Mesothelial cell of epicardium (in vitro differentiated cells): ENCODE measurements around the gene CAMTA1. TPM values are rescaled to one million over a fixed set of nuclear protein-coding genes. Genes with fewer than 3 reads are reported as not detected.

Experiments
- DNase-seq, 2 experiments: peaks; one replicate each; pipeline ENCODE4 v3.0.0; 2021; ENCODE audit warnings: low spot score in 2 of 2; ENCODE audit not compliant: unreplicated experiment in 2 of 2
- H3K27ac Mint-ChIP-seq: 2 replicates; pipeline ENCODE4 v1.8.0; 2021; ENCODE audit warnings: mixed read lengths
- H3K27me3 Mint-ChIP-seq: 2 replicates; pipeline ENCODE4 v1.8.0; 2021; ENCODE audit warnings: low read depth, mixed read lengths
- H3K36me3 Mint-ChIP-seq: 2 replicates; pipeline ENCODE4 v1.8.0; 2021; ENCODE audit warnings: mixed read lengths
- H3K4me1 Mint-ChIP-seq: 2 replicates; pipeline ENCODE4 v1.8.0; 2021; ENCODE audit warnings: mixed read lengths
- H3K4me3 Mint-ChIP-seq: 2 replicates; pipeline ENCODE4 v1.8.0; 2021; ENCODE audit warnings: mild to moderate bottlenecking, moderate library complexity, mixed read lengths
- H3K9me3 Mint-ChIP-seq: 2 replicates; pipeline ENCODE4 v1.8.0; 2021; ENCODE audit warnings: mixed read lengths
- CTCF ChIP-seq: fragments of 200-600 bp; sonication (generic); IDR thresholded peaks from one replicate; pipeline ENCODE4 v1.5.0; 2021; ENCODE audit warnings: antibody characterized with exemption; ENCODE audit not compliant: unreplicated experiment
- total RNA-seq: library from RNA; stranded (reverse); gene quantifications from 3 replicates; pipeline ENCODE4 v1.2.1, GENCODE V29; 2021

Gene CAMTA1
- total RNA-seq, 1 donor from 2014 or later = 70.4 TPM

GRCh38 chr1:7738044-7738443 is 952.8 kb downstream of the CAMTA1 start:
- Mint-ChIP-seq H3K9me3 (peaks cover 8% of the 10 kb centered on the region), H3K4me1 (no peaks in the 10 kb centered on the region), H3K36me3 (peaks cover 9% of the 10 kb centered on the region), H3K27ac (no peak overlapping the region), H3K4me3 (no peak overlapping the region), H3K27me3 (no peaks in the 10 kb centered on the region)
- no peak for DNase-seq
- no peak for TF ChIP-seq CTCF

GRCh38 chr1:7743346-7743745 is 958.1 kb downstream of the CAMTA1 start:
- no peak overlapping the region for H3K4me3 Mint-ChIP-seq
- DNase-seq = no peak
- H3K4me1 Mint-ChIP-seq = peaks cover 3% of the 10 kb centered on the region
- peaks cover 6% of the 10 kb centered on the region for H3K36me3 Mint-ChIP-seq
- no peak overlapping the region for H3K27ac Mint-ChIP-seq
- H3K9me3 Mint-ChIP-seq = peaks cover 8% of the 10 kb centered on the region
- no peak for TF ChIP-seq CTCF
- H3K27me3 Mint-ChIP-seq = no peaks in the 10 kb centered on the region

- Mint-ChIP-seq H3K36me3 (no peaks in the 10 kb centered on the region), H3K4me1 (peaks cover 3% of the 10 kb centered on the region), H3K4me3 (no peak overlapping the region), H3K27me3 (no peaks in the 10 kb centered on the region), H3K27ac (no peak overlapping the region), H3K9me3 (no peaks in the 10 kb centered on the region)
- TF ChIP-seq CTCF = no peak
- no peak for DNase-seq
Observed at GRCh38 chr1:7744882-7745281, 959.6 kb downstream of the CAMTA1 start.

GRCh38 chr1:7745783-7746182 is 960.5 kb downstream of the CAMTA1 start:
- Mint-ChIP-seq H3K27me3 (no peaks in the 10 kb centered on the region), H3K27ac (no peak overlapping the region)

GRCh38 chr1:7747605-7748004 is 962.4 kb downstream of the CAMTA1 start:
- no peak overlapping the region for H3K27ac Mint-ChIP-seq
- TF ChIP-seq CTCF = no peak
- no peaks in the 10 kb centered on the region for H3K36me3 Mint-ChIP-seq
- H3K9me3 Mint-ChIP-seq = no peaks in the 10 kb centered on the region
- no peak for DNase-seq
- no peak overlapping the region for H3K4me3 Mint-ChIP-seq
- H3K27me3 Mint-ChIP-seq = no peaks in the 10 kb centered on the region
- H3K4me1 Mint-ChIP-seq = peaks cover 8% of the 10 kb centered on the region

More at GRCh38 chr1:7745783-7746182, 960.5 kb downstream of the CAMTA1 start:
- Mint-ChIP-seq H3K9me3 (no peaks in the 10 kb centered on the region), H3K36me3 (no peaks in the 10 kb centered on the region), H3K4me1 (peaks cover 3% of the 10 kb centered on the region), H3K4me3 (no peak overlapping the region)
- DNase-seq = no peak
- no peak for TF ChIP-seq CTCF

- no peaks in the 10 kb centered on the region for H3K9me3 Mint-ChIP-seq
Observed at GRCh38 chr1:7749126-7749525, 963.9 kb downstream of the CAMTA1 start.

More at GRCh38 chr1:7749126-7749525, 963.9 kb downstream of the CAMTA1 start:
- Mint-ChIP-seq H3K27me3 (no peaks in the 10 kb centered on the region), H3K27ac (no peak overlapping the region), H3K4me3 (no peak overlapping the region), H3K4me1 (peaks cover 15% of the 10 kb centered on the region), H3K36me3 (no peaks in the 10 kb centered on the region)
- DNase-seq = no peak
- TF ChIP-seq CTCF = no peak
